IPS-NIHi7 (cell line): ENCODE measurements around the gene RAB7A.
"Not testable (repeated sequence)": the region's sequence is repeated elsewhere in the genome, so short reads cannot be mapped to it uniquely, and the experiment has no call there.

Source experiments
- DNase-seq: peaks from one replicate; pipeline ENCODE4 v3.0.0; 2012; ENCODE audit warnings: mixed read lengths; ENCODE audit errors: extremely low spot score

The RAB7A gene

DNA sequence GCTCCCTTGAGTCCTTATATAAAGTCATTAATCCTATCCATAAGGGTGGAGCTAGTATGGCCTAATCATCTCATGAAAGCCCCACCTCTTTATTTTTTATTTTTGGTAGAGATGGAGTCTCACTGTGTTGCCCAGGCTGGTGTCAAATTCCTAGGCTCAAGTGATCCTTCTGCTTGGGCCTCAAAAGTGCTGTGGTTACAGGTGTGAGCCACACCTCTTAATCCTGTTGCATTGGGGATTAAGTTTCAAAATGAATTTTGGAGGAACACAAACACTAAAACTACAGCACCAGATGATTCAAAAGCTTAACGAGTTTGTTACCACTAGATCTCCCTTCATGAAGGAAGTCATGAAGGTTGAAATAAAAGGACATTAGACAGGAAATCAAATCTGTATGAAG, 27.7 kb downstream of the RAB7A start:
- no peak for DNase-seq

DNA sequence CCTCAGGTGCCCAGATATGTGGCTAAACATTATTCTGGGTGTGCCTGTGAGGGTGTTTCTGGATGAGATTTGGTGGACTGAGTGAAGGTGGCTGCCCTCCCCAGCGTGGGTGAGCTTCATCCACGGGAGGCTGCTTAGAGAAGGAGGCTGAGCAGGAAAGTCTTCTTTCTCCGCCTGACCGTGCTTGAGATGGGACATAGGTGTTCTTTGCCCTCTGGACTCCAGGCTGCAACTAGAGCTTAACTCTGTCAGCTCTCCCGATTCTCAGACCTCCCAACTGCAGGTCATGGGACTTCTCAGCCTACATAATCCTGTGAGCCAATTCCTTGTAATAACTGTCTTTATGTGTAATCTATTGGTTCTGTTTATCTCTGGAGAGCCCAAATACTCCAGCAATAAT, 34.1 kb downstream of the RAB7A start:
- no peak for DNase-seq

- DNase-seq, result no peak
Observed at GRCh38 chr3:128760881-128761280, 34.9 kb downstream of the RAB7A start.

DNA sequence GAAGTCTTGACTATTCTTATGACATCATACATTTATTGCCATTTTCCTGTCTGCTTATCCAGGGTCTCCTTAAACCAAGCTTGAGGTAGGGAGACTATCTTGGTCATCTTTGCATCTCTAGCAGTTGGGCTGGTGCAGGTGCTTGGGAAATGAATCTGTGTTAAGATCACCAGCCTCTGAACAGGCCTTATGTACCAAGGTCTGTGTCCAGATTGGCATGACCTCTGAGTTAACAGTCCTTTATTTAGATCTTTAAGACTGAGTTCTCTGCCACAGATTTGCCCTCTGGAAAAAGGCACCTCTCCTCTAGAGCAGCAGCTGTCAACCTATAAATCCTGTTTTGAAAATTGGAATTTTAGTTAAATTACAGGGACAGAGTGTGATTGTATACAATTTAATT, 35.4 kb downstream of the RAB7A start:
- no peak for DNase-seq

DNA sequence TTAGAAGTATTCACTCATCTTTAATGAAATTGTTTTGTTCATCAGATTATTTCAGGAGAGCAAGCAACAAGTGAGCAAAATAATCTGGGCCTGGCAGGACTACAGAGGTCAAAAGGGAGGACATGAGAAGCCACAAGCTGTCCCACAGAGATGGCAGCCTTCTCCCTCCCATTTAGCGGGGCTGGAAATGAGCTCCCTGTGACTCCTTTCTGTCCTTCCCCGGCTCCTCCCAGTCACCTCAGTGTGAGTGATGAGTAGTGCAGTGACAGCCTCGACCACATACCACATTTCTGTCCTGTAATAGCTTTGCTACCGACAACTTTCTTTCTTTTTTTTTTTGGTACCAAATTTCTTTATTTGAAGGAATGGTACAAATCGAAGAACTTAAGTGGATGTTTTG, 38.0 kb downstream of the RAB7A start:
- DNase-seq, result no peak

DNA sequence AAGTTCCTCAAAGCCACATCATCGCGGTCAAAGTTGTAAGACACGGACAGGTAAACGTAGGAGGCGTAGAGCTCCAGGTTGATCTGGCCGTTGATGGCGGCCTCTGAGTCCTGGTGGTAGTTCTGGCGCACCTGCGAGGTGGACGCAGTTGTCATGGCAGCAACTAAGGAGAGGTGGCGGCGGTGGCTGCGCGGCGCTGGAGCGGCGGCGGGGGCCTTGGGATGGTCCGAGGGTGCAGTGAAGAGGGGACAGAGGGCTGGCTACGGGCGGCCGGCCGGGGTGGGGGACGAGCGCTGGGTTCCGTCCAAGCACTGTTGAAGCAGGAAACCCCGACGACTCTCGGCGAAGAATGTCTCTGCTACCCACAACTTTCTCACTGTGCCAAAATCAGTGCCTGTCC, 38.9 kb downstream of the RAB7A start:
- no peak for DNase-seq

DNA sequence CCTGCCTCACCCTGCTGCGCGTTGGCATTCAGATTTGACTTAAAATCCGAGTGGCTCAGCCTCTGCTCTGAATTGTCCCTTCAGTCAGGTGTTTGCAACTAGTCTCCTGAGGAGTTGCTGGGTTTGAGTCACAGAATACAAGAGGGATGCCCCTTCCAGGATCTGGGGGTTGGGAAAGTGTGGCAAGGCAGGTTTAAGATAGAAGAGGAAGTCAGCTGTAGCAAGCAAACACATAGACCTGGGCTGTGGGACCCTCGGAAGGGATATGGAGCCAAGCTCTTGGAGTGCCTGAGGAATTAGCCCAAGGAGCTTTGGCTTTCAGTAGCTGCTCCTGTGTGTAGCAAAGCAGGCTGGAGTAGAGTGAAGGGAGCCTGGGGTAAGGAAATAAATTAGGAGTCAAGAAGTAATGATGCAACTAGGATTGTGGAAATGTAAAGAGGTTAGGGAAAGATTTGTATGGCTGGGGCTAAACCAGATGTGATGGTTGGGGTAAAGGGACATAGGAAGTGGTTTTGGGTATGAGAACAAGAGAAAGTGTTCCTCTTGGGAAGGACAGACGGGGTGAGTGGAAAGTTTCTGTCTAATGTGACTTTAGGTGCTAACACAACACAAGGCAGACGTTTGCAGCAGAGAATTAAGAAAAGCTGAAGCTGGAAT, 41.2 kb downstream of the RAB7A start:
- no peak for DNase-seq

GRCh38 chr3:128768471-128768870, 42.5 kb downstream of the RAB7A start:
- DNase-seq, result no peak

- DNase-seq, result no peak
Observed at GRCh38 chr3:128770387-128770786, 44.4 kb downstream of the RAB7A start.

GRCh38 chr3:128773189-128773588, 47.2 kb downstream of the RAB7A start:
- not testable (repeated sequence) for DNase-seq

DNA sequence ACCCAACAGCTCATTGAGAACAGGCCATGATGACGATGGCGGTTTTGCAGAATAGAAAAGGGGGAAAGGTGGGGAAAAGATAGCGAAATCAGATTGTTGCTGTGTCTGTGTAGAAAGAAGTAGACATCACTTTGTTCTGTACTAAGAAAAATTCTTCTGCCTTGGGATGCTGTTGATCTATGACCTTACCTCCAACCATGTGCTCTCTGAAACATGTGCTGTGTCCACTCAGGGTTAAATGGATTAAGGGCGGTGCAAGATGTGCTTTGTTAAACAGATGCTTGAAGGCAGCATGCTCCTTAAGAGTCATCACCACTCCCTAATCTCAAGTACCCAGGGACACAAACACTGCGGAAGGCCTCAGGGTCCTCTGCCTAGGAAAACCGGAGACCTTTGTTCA, 47.6 kb downstream of the RAB7A start:
- not testable (repeated sequence) for DNase-seq

DNA sequence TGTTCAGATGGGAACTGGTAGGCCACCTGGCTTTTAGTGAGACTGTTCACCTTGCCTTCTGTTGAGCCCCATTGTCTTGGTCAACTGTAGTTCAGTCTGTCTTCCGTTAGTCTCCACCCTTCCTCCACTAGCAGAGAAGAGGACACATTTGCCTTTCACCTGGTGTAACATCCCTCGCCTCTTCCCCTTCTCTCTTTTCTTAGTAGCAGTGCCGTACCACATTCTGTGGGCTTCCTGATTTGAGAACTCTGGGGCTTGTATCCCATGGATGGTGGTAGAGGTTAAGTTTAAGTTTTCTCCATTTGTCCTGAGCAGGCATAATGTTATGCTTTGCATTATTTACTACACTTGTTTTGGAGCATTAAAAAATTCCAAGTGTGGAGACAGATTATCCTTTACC, 49.3 kb downstream of the RAB7A start:
- DNase-seq, result no peak

DNA sequence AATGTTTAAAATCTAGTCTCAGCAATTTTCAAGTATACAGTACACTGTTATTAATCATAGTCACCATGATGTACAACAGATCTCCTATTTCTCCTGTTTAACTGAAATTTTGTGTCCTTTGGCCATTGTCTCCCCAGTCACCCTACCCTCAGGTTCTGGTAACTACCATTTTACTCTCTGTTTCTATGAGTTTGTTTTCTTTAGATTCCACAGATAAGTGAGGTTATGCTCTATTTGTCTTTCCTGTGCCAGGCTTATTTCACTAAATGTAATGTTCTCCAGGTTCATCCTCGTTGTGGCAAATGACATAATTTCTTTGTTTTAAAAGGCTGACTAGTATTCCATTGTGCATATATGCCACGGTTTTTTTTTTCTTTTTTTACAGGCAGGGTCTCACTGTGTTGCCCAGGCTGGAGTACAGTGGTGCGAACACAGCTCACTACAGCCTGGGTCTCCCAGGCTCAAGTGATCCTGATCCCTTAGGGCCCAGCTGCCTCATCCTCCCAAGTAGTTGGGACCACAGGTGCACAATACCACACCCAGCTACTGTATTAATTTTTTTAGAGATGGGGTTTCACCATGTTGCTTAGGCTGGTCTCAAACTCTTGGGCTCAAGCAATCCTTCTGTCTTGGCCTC, 50.0 kb downstream of the RAB7A start:
- no peak for DNase-seq

GRCh38 chr3:128780101-128780837, 54.3 kb downstream of the RAB7A start:
- DNase-seq, result no peak

GRCh38 chr3:128781164-128781563, 55.2 kb downstream of the RAB7A start:
- DNase-seq, result no peak

GRCh38 chr3:128782282-128783146, 56.5 kb downstream of the RAB7A start:
- DNase-seq, result no peak

GRCh38 chr3:128783774-128784173, 57.8 kb downstream of the RAB7A start:
- DNase-seq, result no peak

- peak; percentile 86 for DNase-seq
Observed at GRCh38 chr3:128784232-128784631, 58.2 kb downstream of the RAB7A start.

- no peak for DNase-seq
Observed at GRCh38 chr3:128784843-128785242, 58.9 kb downstream of the RAB7A start.

GRCh38 chr3:128786434-128787020, 60.5 kb downstream of the RAB7A start:
- no peak for DNase-seq
